WTC11 (cell line): ENCODE measurements around the gene SHISA9.

Experiments used
- CTCF ChIP-seq: fragments of 200-600 bp; IDR thresholded peaks from 2 replicates; pipeline ENCODE4 v1.8.0; 2022; ENCODE audit warnings: antibody characterized with exemption
- TP53 ChIP-seq: sonication (generic); formaldehyde crosslinking; IDR thresholded peaks from 2 replicates; pipeline ENCODE4 v1.8.1; 2023; ENCODE audit warnings: mild to moderate bottlenecking, missing genetic modification reagents

DNA sequence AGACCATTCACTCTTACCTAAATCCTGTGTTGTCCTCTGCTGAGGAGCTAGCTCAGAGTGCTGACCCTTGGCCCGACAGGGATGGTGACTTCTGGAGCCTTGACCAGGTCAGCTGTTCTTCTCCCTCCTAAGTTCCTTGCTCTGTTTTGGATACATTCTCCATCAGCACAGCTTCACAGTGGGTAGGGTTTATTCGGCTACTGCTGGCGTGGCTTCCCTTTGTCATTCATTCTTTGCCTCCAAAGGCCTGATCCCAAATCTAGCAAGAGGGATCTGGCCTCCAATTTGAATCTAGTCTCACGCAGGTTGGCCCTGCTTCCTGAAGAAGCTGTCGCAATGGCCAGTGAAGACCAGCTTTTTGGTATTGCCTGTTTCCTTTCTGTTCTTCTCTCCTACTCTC, 116.6 kb downstream of the SHISA9 start:
- no peak for TF ChIP-seq TP53
- no peak for TF ChIP-seq CTCF
